Central memory CD4-positive, alpha-beta T cell (primary cell): Measurements from ENCODE around the gene DNAAF5.
"Not testable (repeated sequence)": the region's sequence is repeated elsewhere in the genome, so short reads cannot be mapped to it uniquely, and the experiment has no call there.

Experiments used
- DNase-seq: peaks from one replicate; pipeline ENCODE4 v3.0.0; 2022

Gene DNAAF5

DNA sequence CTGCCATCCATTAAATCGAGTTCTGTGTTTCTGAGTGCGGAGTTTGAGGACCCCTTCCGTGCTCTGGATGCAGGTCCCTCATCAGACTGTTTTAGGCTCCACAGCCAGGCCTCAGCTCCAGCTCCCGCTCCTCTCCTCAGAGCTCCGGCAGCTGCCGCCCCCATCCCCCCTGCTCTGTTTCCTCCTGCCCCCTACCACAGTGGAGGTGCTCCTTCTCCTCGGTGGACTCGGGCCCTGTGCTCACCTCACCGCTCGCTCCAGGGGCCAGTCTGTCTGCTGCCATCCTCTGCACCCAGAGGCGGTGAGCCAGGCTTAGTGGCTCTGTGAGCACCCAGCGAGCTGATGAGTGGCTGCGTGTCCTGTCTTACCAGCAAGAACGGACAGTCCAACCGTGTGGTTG lies 21.9 kb downstream of the DNAAF5 start:
- DNase-seq: no peak

DNA sequence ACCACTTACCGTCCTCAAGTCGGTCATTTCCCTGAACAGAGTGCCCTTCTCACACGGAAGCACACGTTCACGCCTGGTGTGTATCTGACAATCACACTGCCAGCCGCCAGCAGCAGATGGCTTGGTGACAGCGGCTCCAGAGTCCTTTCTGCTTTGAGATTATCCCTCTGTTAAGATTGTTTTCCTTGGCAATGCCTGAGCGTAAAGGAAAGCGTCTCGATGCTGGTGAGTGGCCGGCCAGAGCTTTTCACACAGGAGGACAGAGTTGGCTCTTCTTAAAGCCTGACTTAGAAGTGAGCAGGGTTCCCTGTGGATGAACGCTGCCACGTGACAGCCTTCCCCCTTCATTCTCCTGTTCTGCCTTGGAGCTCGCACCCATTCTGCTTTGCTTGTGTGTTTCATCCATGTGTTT lies 22.6 kb downstream of the DNAAF5 start:
- DNase-seq: no peak

DNA sequence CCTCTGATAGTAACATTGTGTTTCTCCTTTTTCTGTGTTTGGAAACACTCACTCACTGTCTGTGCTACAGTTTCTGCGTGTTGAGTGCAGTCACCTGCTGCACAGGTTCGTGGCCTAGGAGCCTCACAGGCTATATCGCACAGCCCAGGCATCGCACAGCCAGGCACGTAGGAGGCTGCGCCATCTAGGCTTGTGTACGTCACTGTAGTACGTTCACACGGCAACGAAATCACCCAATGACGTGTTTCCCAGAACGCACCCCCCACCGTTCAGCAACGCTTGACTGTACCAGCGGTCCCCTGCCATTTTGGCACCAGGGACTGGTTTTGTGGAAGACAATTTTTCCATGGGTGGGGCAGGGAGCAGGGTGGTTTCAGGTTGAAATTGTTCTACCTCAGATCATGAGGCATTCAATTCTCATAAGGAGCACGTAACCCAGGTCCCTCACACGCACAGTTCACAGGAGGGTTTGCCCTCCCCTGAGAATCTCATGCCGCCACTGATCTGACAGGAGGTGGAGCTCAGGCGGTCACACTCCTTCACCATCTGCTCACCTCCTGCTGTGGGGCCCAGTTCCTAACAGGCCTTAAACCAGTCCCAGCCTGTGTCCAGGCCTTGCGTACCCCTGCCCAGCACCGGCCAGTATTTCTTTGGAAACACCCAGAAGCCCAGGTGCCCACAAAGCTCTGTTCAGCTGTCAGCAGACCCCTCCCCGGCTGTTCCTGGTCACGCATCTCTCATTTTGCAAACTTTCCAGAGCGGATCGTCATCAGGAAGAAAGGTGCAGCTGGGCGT lies 23.8 kb downstream of the DNAAF5 start:
- DNase-seq: no peak

DNA sequence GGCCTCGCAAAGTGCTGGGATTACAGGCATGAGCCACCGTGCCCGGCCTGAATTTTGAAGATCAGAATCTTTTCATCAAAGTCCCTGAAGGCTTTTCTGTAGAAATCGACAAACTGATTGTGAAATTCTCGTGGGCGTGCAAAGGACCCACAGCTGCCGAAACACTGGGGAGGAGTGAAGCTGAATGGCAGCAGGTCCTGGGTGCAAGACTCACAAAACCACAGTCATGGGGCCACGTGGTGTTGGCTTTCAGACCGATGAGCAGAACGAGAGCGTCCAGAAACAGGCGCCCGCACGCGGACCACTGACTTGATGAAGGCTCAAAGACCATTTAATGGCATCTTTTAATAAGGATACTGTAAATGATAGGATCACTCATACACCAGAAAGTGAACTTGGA lies 25.3 kb downstream of the DNAAF5 start:
- DNase-seq: no peak

DNA sequence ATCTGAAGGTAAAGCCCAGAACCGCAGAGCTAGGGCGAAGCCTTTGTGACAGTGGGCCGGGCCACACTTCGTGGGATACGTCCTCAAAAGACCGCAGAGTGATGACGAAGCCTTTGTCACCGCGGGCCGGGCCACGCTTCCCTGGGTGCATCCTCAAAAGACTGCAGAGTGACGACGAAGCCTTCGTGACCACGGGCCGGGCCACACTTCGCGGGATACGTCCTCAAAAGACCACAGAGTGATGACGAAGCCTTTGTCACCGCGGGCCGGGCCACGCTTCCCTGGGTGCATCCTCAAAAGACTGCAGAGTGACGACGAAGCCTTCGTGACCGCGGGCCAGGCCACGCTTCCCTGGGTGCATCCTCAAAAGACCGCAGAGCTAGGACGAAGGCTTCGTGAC lies 25.8 kb downstream of the DNAAF5 start:
- DNase-seq: not testable (repeated sequence)

DNA sequence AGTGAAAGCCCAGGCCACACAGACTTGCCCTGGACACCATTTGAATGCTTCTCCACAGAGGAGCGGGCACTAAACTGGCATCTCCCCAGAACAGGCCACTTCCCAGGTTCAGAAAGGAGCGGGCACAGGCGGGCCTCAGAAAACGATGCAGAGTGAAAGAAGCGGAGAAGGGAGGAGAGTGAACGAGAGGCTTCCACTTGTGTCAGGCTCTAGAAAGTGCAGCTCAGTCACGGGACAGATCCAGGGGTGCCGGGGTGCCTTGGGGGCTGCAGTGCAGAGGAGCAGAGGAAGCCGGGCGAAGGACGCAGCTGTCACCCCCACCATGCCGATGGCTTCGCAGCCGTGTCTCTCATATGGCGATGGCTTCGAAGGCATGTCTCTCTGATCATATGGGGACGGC lies 26.7 kb downstream of the DNAAF5 start:
- DNase-seq: no peak

DNA sequence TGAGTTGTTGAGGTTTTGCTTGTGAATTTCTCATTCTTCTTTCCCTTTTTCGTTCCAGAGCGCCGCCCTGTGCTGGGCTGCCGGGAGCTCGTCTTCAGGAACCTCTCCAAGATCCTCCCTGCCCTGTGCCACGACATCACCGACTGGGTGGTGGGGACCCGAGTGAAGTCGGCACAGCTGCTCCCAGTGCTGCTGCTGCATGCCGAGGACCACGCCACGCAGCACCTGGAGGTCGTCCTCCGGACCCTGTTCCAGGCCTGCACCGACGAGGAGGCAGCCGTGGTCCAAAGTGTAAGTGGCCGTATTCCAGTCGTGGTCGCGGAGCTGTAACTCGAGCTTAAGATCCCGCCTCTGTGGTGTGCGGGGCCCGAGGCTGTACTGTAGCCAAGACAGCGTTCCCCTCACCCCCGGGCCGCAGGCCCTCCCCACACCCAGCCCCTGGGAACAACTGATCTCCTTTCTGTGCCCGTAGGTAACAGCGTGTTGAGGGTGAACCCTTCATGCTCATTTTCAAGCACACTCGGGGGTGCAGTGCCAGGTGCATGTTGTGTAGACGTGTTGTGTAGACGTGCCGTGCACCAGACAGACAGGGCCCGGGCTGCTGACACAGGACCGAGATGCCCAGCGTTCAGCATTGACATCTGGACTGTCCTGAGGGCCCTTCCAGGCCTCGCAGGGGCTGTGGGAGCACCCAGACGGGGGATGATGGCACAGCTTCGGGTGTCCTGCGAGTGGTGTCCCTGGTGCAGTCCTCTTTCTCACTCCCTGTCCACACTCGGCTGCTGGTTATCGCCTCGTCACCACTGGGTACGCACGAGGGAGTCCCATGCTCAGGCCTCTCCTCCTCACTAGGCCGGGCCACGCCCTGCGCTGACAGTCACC lies 28.3 kb downstream of the DNAAF5 start:
- DNase-seq: no peak

DNA sequence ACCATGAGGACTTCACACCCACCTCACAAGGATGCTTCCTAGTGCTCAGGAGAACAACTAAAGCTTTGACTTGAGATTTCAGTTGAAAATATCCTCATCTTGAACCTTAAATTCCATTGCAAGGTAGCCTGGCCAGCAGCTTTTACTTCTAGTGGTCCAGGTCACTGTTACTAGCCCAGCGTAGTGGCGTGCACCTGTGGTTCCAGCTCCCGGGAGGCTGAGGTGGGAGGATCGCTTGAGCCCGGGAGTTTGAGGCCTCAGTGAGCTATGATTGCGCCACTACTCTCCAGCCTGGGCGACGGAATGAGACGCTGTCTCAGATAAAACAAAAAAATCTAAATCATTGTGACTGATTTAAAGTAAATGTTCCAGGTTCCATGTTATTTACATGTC lies 28.9 kb downstream of the DNAAF5 start:
- no peak for DNase-seq

DNA sequence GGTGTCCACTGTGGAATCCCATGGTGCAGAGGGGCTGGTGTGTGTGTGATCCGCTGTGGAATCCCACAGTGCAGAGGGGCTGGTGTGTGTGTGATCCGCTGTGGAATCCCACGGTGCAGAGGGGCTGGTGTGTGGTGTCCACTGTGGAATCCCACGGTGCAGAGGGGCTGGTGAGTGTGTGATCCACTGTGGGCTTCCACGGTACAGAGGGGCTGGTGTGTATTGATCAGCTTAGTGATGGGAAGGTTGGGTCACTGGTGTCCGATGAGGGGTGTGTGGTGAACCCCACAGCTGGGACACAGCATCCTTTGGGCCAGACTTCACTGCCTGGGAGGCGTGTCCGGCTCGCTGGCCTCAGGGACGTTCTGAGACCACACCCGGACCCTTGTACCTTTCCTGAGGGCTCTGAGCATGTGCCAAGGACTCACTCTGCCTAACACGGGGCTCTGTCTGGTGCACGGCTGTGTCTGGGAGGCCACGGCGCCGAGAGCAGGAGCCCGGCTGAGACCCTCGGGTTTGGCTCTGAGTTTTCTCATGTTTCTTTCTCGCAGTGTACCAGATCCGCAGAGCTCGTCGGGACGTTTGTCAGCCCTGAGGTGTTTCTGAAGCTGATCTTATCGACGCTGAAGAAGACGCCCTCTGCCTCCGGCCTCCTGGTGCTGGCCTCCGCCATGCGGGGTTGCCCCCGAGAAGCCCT lies 29.9 kb downstream of the DNAAF5 start:
- no peak for DNase-seq

DNA sequence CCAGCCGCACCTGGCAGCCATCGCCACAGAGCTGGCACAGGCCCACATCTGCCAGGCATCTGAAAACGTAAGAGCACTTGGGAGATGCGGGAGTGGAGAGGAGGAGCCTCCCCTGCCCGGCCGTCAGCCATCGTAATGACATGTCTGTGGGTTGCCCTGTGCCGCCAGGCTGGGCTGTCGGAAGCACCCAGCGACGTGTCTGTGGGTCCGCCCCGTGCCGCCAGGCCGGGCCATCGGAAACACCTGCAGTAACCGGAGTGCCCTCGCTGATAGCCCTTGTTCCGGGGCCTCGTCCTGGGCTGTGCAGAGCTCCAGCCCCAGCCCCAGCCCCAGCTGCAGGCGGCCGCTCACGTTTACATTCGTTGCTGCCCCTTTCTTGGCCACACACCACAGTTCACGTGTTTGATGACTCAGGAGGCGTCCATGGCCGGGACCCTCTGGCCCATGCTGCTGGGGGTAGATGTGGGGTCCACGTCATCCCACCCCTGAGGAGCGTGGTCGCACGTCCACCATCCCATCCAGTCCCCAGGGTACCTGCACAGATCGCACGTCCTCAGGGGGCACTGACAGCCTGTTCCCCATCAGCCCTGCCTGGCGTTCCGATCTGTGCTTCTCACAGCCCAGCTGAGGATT lies 30.5 kb downstream of the DNAAF5 start:
- no peak for DNase-seq

DNA sequence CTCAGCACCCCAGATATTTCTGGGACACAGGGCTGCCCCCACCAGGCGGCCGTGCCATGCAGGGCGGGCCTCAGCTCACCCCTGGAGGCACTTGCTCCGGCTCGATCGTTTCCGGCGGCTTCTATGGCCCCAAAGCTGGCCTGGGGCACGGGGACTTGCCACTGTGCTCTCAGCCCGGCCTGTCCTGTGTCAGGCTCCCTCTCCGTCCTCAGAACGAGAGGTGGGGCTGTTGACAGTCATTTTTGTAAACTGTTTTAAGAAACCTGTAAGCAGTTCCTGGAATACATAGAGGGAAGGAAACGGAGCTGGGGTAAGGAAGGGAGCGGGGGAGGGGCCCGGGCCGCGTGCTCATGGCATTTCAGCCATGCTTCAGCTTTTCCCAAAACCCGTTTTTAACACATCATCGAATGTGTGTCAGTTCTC lies 31.3 kb downstream of the DNAAF5 start:
- DNase-seq: no peak

DNA sequence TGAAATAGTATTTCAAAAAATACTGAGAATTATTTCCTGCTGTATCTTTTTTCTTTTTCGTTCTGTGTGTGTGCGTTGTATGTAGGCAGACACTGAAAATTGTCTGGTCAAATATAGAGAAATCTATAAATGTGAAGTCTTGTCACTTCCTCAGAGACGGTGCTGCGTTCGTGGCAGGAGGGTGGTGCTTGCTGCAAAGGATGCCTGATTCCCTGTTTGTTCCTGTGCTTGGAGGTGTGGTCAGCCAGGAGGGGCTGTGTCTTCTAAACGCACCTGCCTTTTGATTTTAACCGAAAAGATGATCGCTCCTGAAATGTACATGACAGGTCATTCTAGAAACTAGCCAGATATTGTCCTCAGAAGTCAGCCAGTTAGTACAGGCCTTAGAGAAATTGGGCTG lies 33.1 kb downstream of the DNAAF5 start:
- DNase-seq: no peak

DNA sequence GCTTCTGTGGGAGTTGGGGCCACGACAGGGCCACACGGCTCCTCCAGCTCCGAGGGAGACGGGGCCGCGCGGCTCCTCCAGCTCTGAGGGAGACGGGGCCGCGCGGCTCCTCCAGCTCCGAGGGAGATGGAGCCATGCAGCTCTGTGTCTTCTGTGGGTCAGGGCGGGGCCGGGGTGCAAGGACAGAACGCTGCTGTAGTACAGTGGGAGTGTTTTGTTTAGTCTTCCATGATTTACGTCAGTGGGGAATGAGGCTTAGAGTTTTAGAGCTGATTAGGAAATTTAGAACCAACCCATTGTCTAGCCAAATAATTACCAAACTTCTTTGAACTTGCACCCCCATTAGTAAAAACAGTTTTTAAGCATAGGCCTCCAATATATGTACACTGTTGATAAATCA lies 33.5 kb downstream of the DNAAF5 start:
- no peak for DNase-seq

DNA sequence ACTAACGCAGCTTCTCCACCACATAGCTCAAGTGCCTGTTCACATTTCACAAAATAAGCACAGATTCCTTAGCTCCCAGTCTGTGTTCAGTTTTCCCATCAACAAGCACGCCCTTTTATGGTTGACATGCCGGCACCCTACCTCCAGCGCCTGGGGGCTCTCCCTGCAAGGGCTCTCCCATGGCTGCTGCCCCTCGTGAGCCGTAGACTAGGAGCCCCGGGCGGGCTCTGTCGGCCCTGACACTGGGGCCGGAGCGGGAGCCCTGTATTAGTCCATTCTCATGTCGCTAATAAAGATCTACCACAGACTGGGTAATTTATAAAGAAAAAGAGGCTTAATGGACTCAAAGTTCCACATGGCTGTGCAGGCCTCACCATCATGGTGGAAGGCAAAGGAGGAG lies 34.6 kb downstream of the DNAAF5 start:
- no peak for DNase-seq

DNA sequence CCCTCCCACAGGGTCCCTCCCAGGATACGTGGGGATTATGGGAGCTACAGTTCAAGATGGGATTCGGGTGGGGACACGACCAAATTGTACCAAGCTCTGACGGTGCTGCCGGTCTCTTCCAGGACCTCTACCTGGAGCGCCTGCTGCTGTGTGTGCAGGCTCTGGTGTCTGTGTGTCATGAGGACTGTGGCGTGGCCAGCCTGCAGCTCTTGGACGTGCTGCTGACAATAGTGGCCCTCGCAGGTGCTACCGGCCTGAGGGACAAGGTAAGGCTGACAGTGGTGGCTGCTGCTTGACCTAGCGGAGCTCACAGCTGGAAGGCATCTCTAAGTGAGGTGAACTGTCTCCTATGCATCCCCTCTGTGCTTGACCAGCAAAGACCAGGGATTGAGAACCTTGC lies 35.1 kb downstream of the DNAAF5 start:
- DNase-seq: no peak

DNA sequence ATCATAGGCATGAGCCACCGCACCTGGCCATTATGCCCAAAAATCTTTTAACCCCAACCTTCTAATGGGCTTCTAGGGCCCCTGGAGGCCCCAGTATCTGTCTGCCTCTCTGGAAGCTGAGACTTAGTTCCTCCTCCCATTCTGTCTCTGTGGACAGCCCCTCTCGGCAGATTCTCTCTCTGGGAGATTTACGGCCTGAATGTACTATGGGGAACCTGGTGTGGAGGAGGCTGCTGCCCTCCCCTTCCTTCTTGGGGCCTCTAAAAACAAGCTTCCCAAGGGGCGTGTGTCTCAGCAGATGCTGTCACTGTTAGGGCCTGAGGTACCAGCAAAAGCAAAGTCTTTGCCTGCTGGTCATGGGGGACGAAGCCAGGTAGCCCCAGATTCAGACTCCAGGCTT lies 36.4 kb downstream of the DNAAF5 start:
- no peak for DNase-seq

DNA sequence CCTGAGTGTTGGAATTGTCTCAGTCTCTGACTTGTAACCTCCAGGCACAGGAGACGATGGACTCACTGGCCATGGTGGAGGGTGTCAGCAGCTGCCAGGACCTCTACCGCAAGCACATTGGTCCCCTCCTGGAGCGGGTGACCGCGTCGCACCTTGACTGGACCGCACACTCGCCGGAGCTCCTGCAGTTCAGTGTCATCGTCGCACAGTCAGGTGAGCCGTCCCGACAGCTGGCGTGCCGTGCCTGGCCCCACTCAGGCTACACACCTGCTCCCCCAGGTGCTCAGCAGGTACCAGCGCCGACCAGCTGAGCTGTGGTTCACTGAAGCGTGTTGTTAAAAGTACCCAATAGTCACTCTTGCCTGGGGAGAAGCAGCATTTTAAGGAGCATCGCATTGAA lies 37.3 kb downstream of the DNAAF5 start:
- DNase-seq: no peak

DNA sequence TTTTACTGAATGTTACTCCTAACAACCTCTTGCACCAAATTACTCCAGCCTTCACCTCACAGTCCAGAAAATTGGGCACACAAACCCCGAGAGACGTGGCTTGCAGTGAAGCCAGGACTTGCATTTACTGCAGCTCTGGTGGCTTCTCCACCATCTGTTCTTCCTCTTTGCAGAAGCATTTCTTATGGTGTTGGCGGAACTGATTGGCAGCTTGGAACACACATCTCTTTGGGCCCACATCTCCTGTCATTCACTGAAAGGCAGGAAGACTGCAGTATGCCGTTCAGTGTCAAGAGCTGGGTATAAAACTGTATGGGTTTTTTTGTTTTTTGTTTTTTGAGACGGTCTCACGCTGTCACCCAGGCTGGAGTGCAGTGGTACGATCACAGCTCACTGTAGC lies 38.9 kb downstream of the DNAAF5 start:
- no peak for DNase-seq

DNA sequence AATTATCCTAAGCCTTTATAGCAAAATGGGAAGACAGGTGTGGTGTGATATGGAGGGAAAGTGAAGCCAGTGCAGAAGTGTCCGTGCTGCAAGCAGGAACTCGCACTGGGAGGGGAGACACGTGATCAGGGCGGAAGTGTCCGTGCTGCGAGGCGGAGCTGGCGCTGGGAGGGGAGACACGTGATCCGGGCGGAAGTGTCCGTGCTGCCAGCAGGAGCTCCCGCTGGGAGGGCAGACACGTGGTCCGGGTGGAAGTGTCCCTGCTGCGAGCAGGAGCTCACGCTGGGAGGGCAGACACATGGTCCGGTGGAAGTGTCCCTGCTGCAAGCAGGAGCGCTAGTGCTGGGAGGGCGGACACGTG lies 41.1 kb downstream of the DNAAF5 start:
- no peak for DNase-seq

DNA sequence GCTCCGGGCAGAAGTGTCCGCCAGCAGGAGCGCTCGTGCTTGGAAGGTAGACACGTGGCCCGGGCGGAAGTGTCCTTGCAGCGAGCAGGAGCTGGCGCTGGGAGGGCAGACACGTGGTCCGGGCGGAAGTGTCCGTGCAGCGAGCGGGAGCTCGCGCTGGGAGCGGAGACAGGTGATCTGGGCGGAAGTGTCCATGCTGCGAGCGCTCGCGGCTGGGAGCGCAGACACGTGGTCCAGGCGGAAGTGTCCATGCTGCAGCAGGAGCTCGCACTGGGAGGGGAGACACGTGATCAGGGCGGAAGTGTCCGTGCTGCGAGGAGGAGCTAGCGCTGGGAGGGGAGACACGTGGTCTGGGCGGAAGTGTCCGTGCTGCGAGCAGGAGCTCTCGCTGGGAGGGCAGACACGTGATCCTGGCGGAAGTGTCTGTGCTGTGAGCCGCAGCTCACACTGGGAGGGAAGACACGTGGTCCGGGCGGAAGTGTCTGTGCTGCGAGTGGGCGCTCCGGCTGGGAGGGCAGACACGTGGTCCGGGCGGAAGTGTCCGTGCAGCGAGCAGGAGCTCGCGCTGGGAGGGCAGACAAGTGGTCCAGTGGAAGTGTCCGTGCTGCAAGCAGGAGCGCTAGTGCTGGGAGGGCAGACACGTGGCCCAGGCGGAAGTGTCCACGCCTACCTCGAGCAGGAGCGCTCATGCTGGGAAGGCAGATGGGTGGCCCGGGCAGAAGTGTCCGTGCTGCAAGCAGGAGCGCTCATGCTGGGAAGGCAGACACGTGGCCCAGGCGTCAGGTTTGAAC lies 41.6 kb downstream of the DNAAF5 start:
- DNase-seq: no peak

DNA sequence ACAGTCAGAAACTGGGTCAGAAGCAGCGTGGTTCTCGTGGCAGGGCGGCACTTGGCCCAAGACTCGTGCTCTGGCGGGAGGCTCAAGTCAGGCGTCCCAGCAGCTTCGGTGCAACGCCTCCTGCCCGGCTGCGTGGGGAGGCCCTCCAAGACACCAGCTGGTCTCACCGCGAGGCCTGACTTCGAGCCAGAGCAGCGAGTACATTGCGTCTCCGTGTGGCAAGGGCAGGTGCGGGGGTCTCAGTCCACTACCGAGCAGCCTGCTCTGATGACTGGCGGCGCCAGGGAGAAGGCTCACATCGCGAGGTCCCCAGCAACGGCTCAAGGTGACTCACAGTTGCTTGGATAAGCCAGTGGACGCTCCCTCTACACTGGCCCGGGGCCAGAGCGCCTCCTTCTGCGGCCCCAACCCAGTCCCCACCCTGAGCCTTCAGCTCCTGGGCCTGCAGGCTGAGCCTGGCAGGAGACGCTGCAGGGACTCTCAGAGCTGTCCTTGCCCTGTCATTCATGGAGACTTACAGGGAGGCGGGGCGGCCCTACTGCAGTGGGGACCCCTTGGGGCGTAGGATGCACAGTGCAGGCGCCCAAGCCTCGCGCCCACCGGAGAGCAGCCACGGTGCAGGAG lies 42.5 kb downstream of the DNAAF5 start:
- DNase-seq: no peak

DNA sequence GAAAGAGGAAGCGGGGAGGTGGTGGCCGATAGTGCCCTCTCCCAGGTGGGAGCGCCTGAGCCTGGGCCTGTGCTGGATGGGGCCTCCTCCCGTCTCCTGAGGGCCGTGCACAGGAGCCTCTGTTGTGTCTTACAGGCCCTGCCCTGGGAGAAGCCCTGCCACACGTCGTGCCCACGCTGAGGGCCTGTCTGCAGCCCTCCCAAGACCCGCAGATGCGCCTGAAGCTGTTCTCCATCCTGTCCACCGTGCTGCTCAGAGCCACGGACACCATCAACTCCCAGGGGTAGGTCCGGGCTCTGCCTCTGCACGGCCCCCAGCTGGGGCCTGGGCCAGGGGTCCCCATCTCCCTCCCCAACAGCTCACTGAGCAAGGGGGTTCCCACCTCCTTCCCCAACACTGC lies 43.8 kb downstream of the DNAAF5 start:
- DNase-seq: no peak
